ENCODE results near the gene RIGI. TPM values are rescaled to one million over a fixed set of nuclear protein-coding genes. Genes with fewer than 3 reads are reported as not detected.

The RIGI gene
- total RNA-seq, 1 experiment from 2014 or later: 7.9 TPM

DNA sequence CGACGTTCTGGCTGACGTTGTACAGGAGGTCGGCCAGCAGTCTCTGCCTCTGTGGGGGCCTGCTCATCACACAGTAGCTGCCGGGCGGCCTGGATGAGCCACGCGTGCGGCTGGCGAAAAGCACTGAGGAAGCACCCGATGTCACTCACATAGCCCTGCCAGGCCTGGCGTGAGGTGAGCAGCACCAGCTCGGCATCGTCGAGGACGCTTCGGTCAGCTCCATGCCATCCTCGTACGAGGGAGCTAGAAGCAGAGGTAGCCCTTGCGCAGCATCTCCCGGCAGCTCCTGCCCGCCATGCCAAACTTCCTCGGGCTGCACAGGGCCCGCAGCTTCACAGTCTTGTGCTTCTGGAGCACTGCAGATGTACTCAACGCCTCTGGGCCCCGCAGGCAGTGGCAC lies 40.8 kb upstream of the RIGI start:
- DNase-seq: no peak
- ChIA-PET POLR2A (no interaction called here), CTCF (no interaction called here)
- Histone ChIP-seq H3K36me3 (ENCODE audit: control insufficient read depth, insufficient read depth, low read length) (no peaks in the 10 kb centered on the region), H3K27me3 (replicated peaks; ENCODE audit: control insufficient read depth, insufficient read depth, low read length) (no peaks in the 10 kb centered on the region), H3K9me3 (no peaks in the 10 kb centered on the region), H3K4me3 (ENCODE audit: low read depth, low read length) (no peak overlapping the region), H3K4me1 (no peaks in the 10 kb centered on the region)
- Mint-ChIP-seq H3K4me1 (ENCODE audit: low read depth, unreplicated experiment) (no peaks in the 10 kb centered on the region), H3K9me3 (ENCODE audit: unreplicated experiment) (no peaks in the 10 kb centered on the region), H3K27me3 (ENCODE audit: insufficient read depth, unreplicated experiment) (no peaks in the 10 kb centered on the region), H3K27ac (ENCODE audit: unreplicated experiment) (no peak overlapping the region), H3K4me3 (ENCODE audit: unreplicated experiment) (no peak overlapping the region), H3K36me3 (ENCODE audit: insufficient read depth, unreplicated experiment) (peaks cover 40% of the 10 kb centered on the region)
- intact Hi-C loops (cut with micrococcal nuclease; ENCODE audit: unreplicated experiment): no loop called here
- BruUV-seq (replicated peaks): no TSS peak
- TF ChIP-seq, protein P1, sequence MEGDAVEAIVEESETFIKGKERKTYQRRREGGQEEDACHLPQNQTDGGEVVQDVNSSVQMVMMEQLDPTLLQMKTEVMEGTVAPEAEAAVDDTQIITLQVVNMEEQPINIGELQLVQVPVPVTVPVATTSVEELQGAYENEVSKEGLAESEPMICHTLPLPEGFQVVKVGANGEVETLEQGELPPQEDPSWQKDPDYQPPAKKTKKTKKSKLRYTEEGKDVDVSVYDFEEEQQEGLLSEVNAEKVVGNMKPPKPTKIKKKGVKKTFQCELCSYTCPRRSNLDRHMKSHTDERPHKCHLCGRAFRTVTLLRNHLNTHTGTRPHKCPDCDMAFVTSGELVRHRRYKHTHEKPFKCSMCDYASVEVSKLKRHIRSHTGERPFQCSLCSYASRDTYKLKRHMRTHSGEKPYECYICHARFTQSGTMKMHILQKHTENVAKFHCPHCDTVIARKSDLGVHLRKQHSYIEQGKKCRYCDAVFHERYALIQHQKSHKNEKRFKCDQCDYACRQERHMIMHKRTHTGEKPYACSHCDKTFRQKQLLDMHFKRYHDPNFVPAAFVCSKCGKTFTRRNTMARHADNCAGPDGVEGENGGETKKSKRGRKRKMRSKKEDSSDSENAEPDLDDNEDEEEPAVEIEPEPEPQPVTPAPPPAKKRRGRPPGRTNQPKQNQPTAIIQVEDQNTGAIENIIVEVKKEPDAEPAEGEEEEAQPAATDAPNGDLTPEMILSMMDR (IDR thresholded peaks at IDR 0.05; ENCODE audit: insufficient read depth in 1 of 2, low read depth in 1 of 2, low read length in 1 of 2, severe bottlenecking in 1 of 2, unreplicated experiment in 1 of 2): no peak

DNA sequence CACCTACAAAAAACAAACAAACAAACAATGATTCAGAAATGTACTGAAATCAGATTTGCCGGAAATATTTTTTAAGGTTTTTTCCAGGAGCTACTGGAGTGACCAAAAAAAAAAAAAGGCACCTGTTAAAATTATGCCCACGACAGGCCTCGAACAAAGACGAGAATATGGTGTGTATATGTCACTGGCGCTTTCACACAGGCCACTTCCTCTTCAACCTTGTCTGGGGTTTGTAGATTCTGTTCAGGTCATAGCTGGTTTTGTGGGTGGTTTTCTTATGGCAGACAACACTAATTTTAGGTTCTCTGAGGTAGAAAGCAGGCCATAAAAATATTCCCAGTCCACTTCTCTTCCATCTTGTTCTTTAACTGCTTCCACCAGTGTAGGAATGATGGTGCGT lies 40.0 kb upstream of the RIGI start:
- no peaks in the 10 kb centered on the region for H3K36me3 ChIP-seq (ENCODE audit: control insufficient read depth, insufficient read depth, low read length)
- H3K9me3 ChIP-seq: no peaks in the 10 kb centered on the region
- POLR2A ChIA-PET: no interaction called here
- Mint-ChIP-seq H3K27me3 (ENCODE audit: insufficient read depth, unreplicated experiment) (no peaks in the 10 kb centered on the region), H3K27ac (ENCODE audit: unreplicated experiment) (no peak overlapping the region), H3K4me3 (ENCODE audit: unreplicated experiment) (no peak overlapping the region), H3K36me3 (ENCODE audit: insufficient read depth, unreplicated experiment) (peaks cover 40% of the 10 kb centered on the region), H3K9me3 (ENCODE audit: unreplicated experiment) (no peaks in the 10 kb centered on the region), H3K4me1 (ENCODE audit: low read depth, unreplicated experiment) (no peaks in the 10 kb centered on the region)
- CTCF ChIA-PET: no interaction called here
- no peaks in the 10 kb centered on the region for H3K4me1 ChIP-seq
- no TSS peak for BruUV-seq (replicated peaks)
- no peak for DNase-seq
- intact Hi-C loops (cut with micrococcal nuclease; ENCODE audit: unreplicated experiment): no loop called here
- H3K4me3 ChIP-seq (ENCODE audit: low read depth, low read length): no peak overlapping the region
- H3K27me3 ChIP-seq (replicated peaks; ENCODE audit: control insufficient read depth, insufficient read depth, low read length): no peaks in the 10 kb centered on the region
- TF ChIP-seq, protein P1 (IDR thresholded peaks at IDR 0.05; ENCODE audit: insufficient read depth in 1 of 2, low read depth in 1 of 2, low read length in 1 of 2, severe bottlenecking in 1 of 2, unreplicated experiment in 1 of 2): no peak

DNA sequence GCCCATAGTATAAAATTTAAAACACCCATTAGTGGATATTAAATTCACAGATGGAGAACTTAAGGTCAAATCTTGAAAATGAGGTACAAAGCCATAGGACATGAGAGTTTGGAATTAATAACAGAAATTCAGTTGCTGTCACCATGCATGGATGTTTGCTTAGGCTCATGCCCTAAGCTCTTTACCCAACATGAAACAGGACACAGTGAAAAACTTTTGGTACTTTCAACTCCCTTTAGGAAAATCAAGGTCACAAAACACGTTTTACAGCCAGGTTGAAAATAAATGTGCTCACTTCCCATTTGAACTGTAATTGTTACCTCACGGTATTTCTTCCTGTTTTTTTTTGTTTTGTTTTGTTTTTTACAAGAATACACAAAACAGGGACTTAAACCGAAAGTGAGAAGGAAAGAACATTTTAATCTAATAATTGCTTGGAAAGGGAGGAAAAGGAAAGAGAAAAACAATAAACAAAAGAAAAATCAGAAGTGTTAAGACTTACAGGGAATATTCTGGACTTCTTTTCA lies 32.5 kb upstream of the RIGI start:
- TF ChIP-seq, protein P1 (IDR thresholded peaks at IDR 0.05; ENCODE audit: insufficient read depth in 1 of 2, low read depth in 1 of 2, low read length in 1 of 2, severe bottlenecking in 1 of 2, unreplicated experiment in 1 of 2): no peak
- intact Hi-C loops (cut with micrococcal nuclease; ENCODE audit: unreplicated experiment): no loop called here
- Mint-ChIP-seq H3K9me3 (ENCODE audit: unreplicated experiment) (no peaks in the 10 kb centered on the region), H3K27ac (ENCODE audit: unreplicated experiment) (no peak overlapping the region), H3K27me3 (ENCODE audit: insufficient read depth, unreplicated experiment) (no peaks in the 10 kb centered on the region), H3K4me3 (ENCODE audit: unreplicated experiment) (no peak overlapping the region), H3K36me3 (ENCODE audit: insufficient read depth, unreplicated experiment) (peaks cover 6% of the 10 kb centered on the region), H3K4me1 (ENCODE audit: low read depth, unreplicated experiment) (no peaks in the 10 kb centered on the region)
- no TSS peak for BruUV-seq (replicated peaks)
- no peak overlapping the region for H3K4me3 ChIP-seq (ENCODE audit: low read depth, low read length)
- H3K9me3 ChIP-seq: no peaks in the 10 kb centered on the region
- no peaks in the 10 kb centered on the region for H3K27me3 ChIP-seq (replicated peaks; ENCODE audit: control insufficient read depth, insufficient read depth, low read length)
- H3K4me1 ChIP-seq: no peaks in the 10 kb centered on the region
- DNase-seq: no peak
- no peaks in the 10 kb centered on the region for H3K36me3 ChIP-seq (ENCODE audit: control insufficient read depth, insufficient read depth, low read length)
- CTCF ChIA-PET: interaction anchor here (0.8 kb wide), 1 partner anchor 14 kb away, joined by 3 read pairs; no protein-coding TSS in a partner anchor
- POLR2A ChIA-PET: no interaction called here
